IMR-90 (cell line): ENCODE results near the gene KCNAB2. TPM values are rescaled to one million over a fixed set of nuclear protein-coding genes. Genes with fewer than 3 reads are reported as not detected.
A peak's percentile ranks its signal among the peaks of the same experiment; 100 is the strongest.

Experiments
- ATAC-seq: fragments of 200-7000 bp; cut with Tn5 transposase; 2 replicates; pipeline ENCODE4 v1.9.1; 2020; ENCODE audit warnings: low read depth, mild to moderate bottlenecking, moderate library complexity
- BruUV-seq: library from RNA; stranded (reverse); fragments of 400-500 nt; replicated peaks from 2 replicates; lab custom pipeline; 2021; lab: Mats Ljungman, UMichigan
- CTCF ChIA-PET: fragments of 300-600 bp; formaldehyde crosslinking; extraction: SDS; loops from one replicate; lab custom pipeline; 2021; ENCODE audit warnings: antibody characterized with exemption; lab: Yijun Ruan, JAX
- POLR2A ChIA-PET: fragments of 300-600 bp; sonication (Branson Sonifier 250); formaldehyde crosslinking; loops from one replicate; lab custom pipeline; 2022; ENCODE audit warnings: antibody characterized with exemption; ENCODE audit not compliant: unreplicated experiment; lab: Charles Lee
- DNase-seq: peaks from one replicate; pipeline ENCODE4 v3.0.0; 2013
- H2AFZ ChIP-seq: replicated peaks from 2 replicates; pipeline ENCODE3; 2013; ENCODE audit warnings: low read length, mild to moderate bottlenecking; ENCODE audit not compliant: poor library complexity
- H2AK5ac ChIP-seq: 2 replicates; pipeline ENCODE4 v1.6.1; 2013; ENCODE audit warnings: low read depth, low read length, inconsistent platforms
- H2AK9ac ChIP-seq: replicated peaks from 2 replicates; pipeline ENCODE3; 2013; ENCODE audit warnings: mild to moderate bottlenecking, low read depth, low read length, moderate library complexity; ENCODE audit not compliant: poor library complexity
- H2BK120ac ChIP-seq: 2 replicates; pipeline ENCODE4 v1.6.1; 2013; ENCODE audit warnings: low read depth, low read length, inconsistent platforms
- H2BK15ac ChIP-seq: 3 replicates; pipeline ENCODE4 v1.6.1; 2013; ENCODE audit warnings: low read depth, low read length, inconsistent platforms
- H2BK20ac ChIP-seq: 2 replicates; pipeline ENCODE4 v1.6.1; 2013; ENCODE audit warnings: low read depth, mild to moderate bottlenecking, inconsistent platforms, low read length, moderate library complexity
- H2BK5ac ChIP-seq: 2 replicates; pipeline ENCODE4 v1.6.1; 2013; ENCODE audit warnings: mild to moderate bottlenecking, low read depth, low read length, inconsistent platforms; ENCODE audit not compliant: poor library complexity, severe bottlenecking
- H3K14ac ChIP-seq: replicated peaks from 2 replicates; pipeline ENCODE4 v1.6.1; 2013; ENCODE audit warnings: low read depth, low read length, inconsistent platforms
- H3K18ac ChIP-seq: 2 replicates; pipeline ENCODE4 v1.6.1; 2013; ENCODE audit warnings: low read depth, low read length, control low read depth
- H3K23ac ChIP-seq: 2 replicates; pipeline ENCODE4 v1.6.1; 2013; ENCODE audit warnings: low read depth, low read length, inconsistent platforms
- H3K27ac ChIP-seq: 2 replicates; pipeline ENCODE4 v1.5.1; 2013; ENCODE audit warnings: mild to moderate bottlenecking, control low read depth, low read length; ENCODE audit not compliant: insufficient read depth
- H3K27me3 ChIP-seq: 2 replicates; pipeline ENCODE4 v1.6.1; 2013; ENCODE audit warnings: low read length; ENCODE audit not compliant: control insufficient read depth, insufficient read depth
- H3K36me3 ChIP-seq: 2 replicates; pipeline ENCODE4 v1.6.1; 2013; ENCODE audit warnings: low read length, mixed read lengths; ENCODE audit not compliant: control insufficient read depth, insufficient read depth
- H3K4ac ChIP-seq: 2 replicates; pipeline ENCODE4 v1.6.1; 2013; ENCODE audit warnings: low read depth, low read length, inconsistent platforms
- H3K4me1 ChIP-seq: 2 replicates; pipeline ENCODE4 v1.6.1; 2013; ENCODE audit warnings: low read length, mixed read lengths; ENCODE audit not compliant: control insufficient read depth, insufficient read depth
- H3K4me2 ChIP-seq: 2 replicates; pipeline ENCODE4 v1.6.1; 2013; ENCODE audit warnings: low read depth, mild to moderate bottlenecking, control low read depth, low read length, moderate library complexity
- H3K4me3 ChIP-seq: 2 replicates; pipeline ENCODE4 v1.5.1; 2013; ENCODE audit warnings: low read depth, mild to moderate bottlenecking, control low read depth, low read length, moderate library complexity; ENCODE audit not compliant: insufficient read depth
- H3K56ac ChIP-seq: 2 replicates; pipeline ENCODE4 v1.6.1; 2013; ENCODE audit warnings: low read length, inconsistent platforms; ENCODE audit not compliant: insufficient read depth; ENCODE audit errors: extremely low read depth
- H3K79me1 ChIP-seq, 2 experiments: 2 replicates each; pipeline ENCODE4 v1.6.1; 2013; ENCODE audit warnings: low read length in 2 of 2, inconsistent platforms in 1 of 2, low read depth in 1 of 2
- H3K9ac ChIP-seq: 2 replicates; pipeline ENCODE4 v1.6.1; 2013; ENCODE audit warnings: low read depth, low read length, control low read depth
- H3K9me1 ChIP-seq: 2 replicates; pipeline ENCODE4 v1.6.1; 2013; ENCODE audit warnings: low read length, inconsistent platforms; ENCODE audit not compliant: insufficient read depth
- H3K9me3 ChIP-seq: 2 replicates; pipeline ENCODE4 v1.6.1; 2013; ENCODE audit warnings: low read length; ENCODE audit not compliant: control insufficient read depth, insufficient read depth
- H4K20me1 ChIP-seq: 2 replicates; pipeline ENCODE4 v1.6.1; 2013; ENCODE audit warnings: low read length, inconsistent platforms; ENCODE audit not compliant: insufficient read depth
- H4K5ac ChIP-seq: 2 replicates; pipeline ENCODE4 v1.6.1; 2013; ENCODE audit warnings: mild to moderate bottlenecking, low read depth, low read length, control low read depth
- H4K8ac ChIP-seq, 2 experiments: 2 replicates each; pipeline ENCODE4 v1.6.1; 2013; ENCODE audit warnings: low read depth in 2 of 2, low read length in 2 of 2, control low read depth in 1 of 2, inconsistent platforms in 1 of 2
- H4K91ac ChIP-seq: 2 replicates; pipeline ENCODE4 v1.6.1; 2013; ENCODE audit warnings: low read depth, low read length, inconsistent platforms; ENCODE audit not compliant: insufficient read depth
- BHLHE40 ChIP-seq: fragments of 150-350 bp; IDR thresholded peaks from 2 replicates; pipeline ENCODE4 v1.6.1; 2016; ENCODE audit warnings: mild to moderate bottlenecking, low read depth, low read length
- CEBPB ChIP-seq: IDR thresholded peaks from 2 replicates; pipeline ENCODE4 v1.6.1; 2012; ENCODE audit warnings: low read depth, low read length, improper control_type of control experiment
- CHD1 ChIP-seq: IDR thresholded peaks from 2 replicates; pipeline ENCODE4 v1.6.1; 2012; ENCODE audit warnings: low read depth, low read length, improper control_type of control experiment
- ELK1 ChIP-seq: fragments of 150-350 bp; IDR thresholded peaks from 2 replicates; pipeline ENCODE4 v1.6.1; 2016; ENCODE audit warnings: low read depth, mild to moderate bottlenecking, low read length, moderate library complexity, borderline replicate concordance
- FOS ChIP-seq: fragments of 150-350 bp; IDR thresholded peaks from 2 replicates; pipeline ENCODE4 v1.6.1; 2016; ENCODE audit warnings: low read depth, low read length
- MAFK ChIP-seq: IDR thresholded peaks from 2 replicates; pipeline ENCODE4 v1.6.1; 2012; ENCODE audit warnings: low read depth, low read length, improper control_type of control experiment
- MAZ ChIP-seq: IDR thresholded peaks from 2 replicates; pipeline ENCODE4 v1.6.1; 2012; ENCODE audit warnings: low read depth, mild to moderate bottlenecking, low read length, improper control_type of control experiment, moderate library complexity, borderline replicate concordance
- MXI1 ChIP-seq: IDR thresholded peaks from 2 replicates; pipeline ENCODE4 v1.6.1; 2012; ENCODE audit warnings: low read depth, mild to moderate bottlenecking, low read length, moderate library complexity, borderline replicate concordance
- NFE2L2 ChIP-seq: fragments of 150-350 bp; IDR thresholded peaks from 2 replicates; pipeline ENCODE4 v1.6.1; 2016; ENCODE audit warnings: low read depth, mild to moderate bottlenecking, low read length
- POLR2A ChIP-seq: IDR thresholded peaks from 2 replicates; pipeline ENCODE4 v1.6.1; 2012; ENCODE audit warnings: mild to moderate bottlenecking, low read depth, low read length
- RAD21 ChIP-seq: IDR thresholded peaks from 2 replicates; pipeline ENCODE4 v1.6.1; 2012; ENCODE audit warnings: low read length, improper control_type of control experiment
- RCOR1 ChIP-seq: IDR thresholded peaks from 2 replicates; pipeline ENCODE4 v1.6.1; 2012; ENCODE audit warnings: mild to moderate bottlenecking, low read length, improper control_type of control experiment; ENCODE audit not compliant: insufficient replicate concordance
- RFX5 ChIP-seq: IDR thresholded peaks from 2 replicates; pipeline ENCODE4 v1.8.0; 2012; ENCODE audit warnings: low read depth, mild to moderate bottlenecking, low read length, moderate library complexity
- SMC3 ChIP-seq: fragments of 150-350 bp; IDR thresholded peaks from 2 replicates; pipeline ENCODE4 v1.6.1; 2016; ENCODE audit warnings: low read depth, mild to moderate bottlenecking, antibody characterized with exemption, low read length, moderate library complexity
- USF2 ChIP-seq: fragments of 150-350 bp; IDR thresholded peaks from 2 replicates; pipeline ENCODE4 v1.6.1; 2017; ENCODE audit warnings: mild to moderate bottlenecking, antibody characterized with exemption, low read length, low read depth
- WGBS, 2 experiments: methylation state at CpG; one replicate each; pipeline versions ENCODE4 v1.1.5 to v1.1.7; 2013; ENCODE audit warnings: missing lambda C conversion rate in 2 of 2; ENCODE audit not compliant: insufficient read length in 1 of 2; ENCODE audit errors: extremely low coverage in 2 of 2; 5-methylcytosine and 5-hydroxymethylcytosine counted together
- dilution Hi-C: fragments of 300-500 bp; cut with HindIII; formaldehyde crosslinking; loops from one replicate; pipeline ENCODE4 v1.14.3; 2018; ENCODE audit warnings: low sequenced_read_pairs; ENCODE audit not compliant: unreplicated experiment
- in situ Hi-C: fragments of 300-500 bp; cut with MboI; formaldehyde crosslinking; loops from 3 replicates; pipeline ENCODE4 v1.14.3; 2019; ENCODE audit warnings: low sequenced_read_pairs, inconsistent platforms, mixed read lengths
- intact Hi-C: fragments of 100-400 bp; cut with micrococcal nuclease; formaldehyde crosslinking; loops from 2 replicates; pipeline ENCODE4 v1.10.0; 2022
- polyA plus RNA-seq, 3 experiments: library from polyadenylated mRNA; depleted of rRNA; stranded (reverse); fragments of >200 nt; gene quantifications; 2 replicates each; pipeline ENCODE4 v1.2.3, GENCODE V29; 2012; ENCODE audit warnings: low replicate concordance in 1 of 3
- total RNA-seq: library from RNA; depleted of rRNA; stranded (reverse); fragments of >200 nt; gene quantifications from 2 replicates; pipeline ENCODE4 v1.2.3, GENCODE V29; 2012
- TF ChIP-seq, protein P1 (sequence below): conservative IDR thresholded peaks from 2 replicates; pipeline ENCODE4 v1.5.1; 2012; ENCODE audit warnings: mild to moderate bottlenecking, low read depth, low read length, improper control_type of control experiment

The KCNAB2 gene
- total and polyA plus RNA-seq, 2 of the 4 experiments (the other 2 are of a cell fraction) = 1.3 to 4.2 TPM

DNA sequence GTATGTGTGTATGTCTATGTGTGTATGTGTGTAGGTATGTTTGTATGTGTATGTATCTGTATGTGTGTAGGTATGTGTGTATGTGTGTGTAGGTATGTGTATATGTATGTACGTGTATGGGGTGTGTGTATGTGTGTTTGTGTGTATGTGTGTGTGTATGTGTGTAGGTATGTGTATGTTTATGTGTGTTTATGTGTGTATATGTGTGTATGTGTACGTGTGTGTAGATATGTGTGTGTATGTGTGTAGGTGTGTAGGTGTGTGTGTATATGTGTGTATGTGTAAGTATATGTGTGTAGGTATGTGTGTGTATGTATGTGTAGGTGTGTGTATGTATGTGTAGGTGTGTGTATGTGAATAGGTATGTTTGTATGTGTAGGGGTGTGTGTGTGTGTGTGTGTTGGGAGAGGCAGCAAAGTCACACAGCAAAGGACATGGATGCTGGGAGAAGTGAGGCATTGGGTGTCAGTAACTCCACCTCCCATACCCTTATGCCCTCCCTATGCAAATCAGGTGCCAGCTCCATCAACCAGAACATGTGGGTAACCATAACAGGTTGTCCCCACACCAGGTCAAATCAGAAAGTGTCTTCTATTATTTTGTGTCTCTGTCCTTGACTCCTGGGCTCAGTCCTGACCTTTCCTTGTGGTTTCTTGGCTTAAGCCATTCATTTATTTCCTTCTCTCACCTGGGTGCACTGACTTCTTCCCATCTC, 15.0 kb upstream of the KCNAB2 start:
- no peak overlapping the region for H4K8ac ChIP-seq
- peaks cover 4% of the 10 kb centered on the region for H3K9me1 ChIP-seq
- no peak overlapping the region for H3K4me2 ChIP-seq
- TF ChIP-seq SMC3 (no peak), RAD21 (no peak), RCOR1 (no peak), CEBPB (no peak), USF2 (no peak), BHLHE40 (no peak), MAZ (no peak), RFX5 (no peak), CHD1 (no peak), FOS (no peak), MAFK (no peak), ELK1 (no peak), NFE2L2 (no peak), MXI1 (no peak), POLR2A (no peak)
- TF ChIP-seq, protein P1, sequence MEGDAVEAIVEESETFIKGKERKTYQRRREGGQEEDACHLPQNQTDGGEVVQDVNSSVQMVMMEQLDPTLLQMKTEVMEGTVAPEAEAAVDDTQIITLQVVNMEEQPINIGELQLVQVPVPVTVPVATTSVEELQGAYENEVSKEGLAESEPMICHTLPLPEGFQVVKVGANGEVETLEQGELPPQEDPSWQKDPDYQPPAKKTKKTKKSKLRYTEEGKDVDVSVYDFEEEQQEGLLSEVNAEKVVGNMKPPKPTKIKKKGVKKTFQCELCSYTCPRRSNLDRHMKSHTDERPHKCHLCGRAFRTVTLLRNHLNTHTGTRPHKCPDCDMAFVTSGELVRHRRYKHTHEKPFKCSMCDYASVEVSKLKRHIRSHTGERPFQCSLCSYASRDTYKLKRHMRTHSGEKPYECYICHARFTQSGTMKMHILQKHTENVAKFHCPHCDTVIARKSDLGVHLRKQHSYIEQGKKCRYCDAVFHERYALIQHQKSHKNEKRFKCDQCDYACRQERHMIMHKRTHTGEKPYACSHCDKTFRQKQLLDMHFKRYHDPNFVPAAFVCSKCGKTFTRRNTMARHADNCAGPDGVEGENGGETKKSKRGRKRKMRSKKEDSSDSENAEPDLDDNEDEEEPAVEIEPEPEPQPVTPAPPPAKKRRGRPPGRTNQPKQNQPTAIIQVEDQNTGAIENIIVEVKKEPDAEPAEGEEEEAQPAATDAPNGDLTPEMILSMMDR = no peak
- intact Hi-C loops (no loop called here), in situ Hi-C loops (no loop called here), dilution Hi-C loops (no loop called here)
- peak overlapping the region; percentile 86 for H2BK5ac ChIP-seq
- no peak overlapping the region for H2AK5ac ChIP-seq
- H2BK20ac ChIP-seq = no peak overlapping the region
- ChIA-PET CTCF (no interaction called here), POLR2A (no interaction called here)
- no peaks in the 10 kb centered on the region for H3K9me3 ChIP-seq
- no peak overlapping the region for H3K23ac ChIP-seq
- DNase-seq = no peak
- H2AFZ ChIP-seq = no peak overlapping the region
- H3K36me3 ChIP-seq = no peaks in the 10 kb centered on the region
- H4K91ac ChIP-seq = no peak overlapping the region
- H3K4ac ChIP-seq = no peak overlapping the region
- BruUV-seq = no TSS peak
- H3K79me1 ChIP-seq = no peaks in the 10 kb centered on the region
- H2BK120ac ChIP-seq = no peak overlapping the region
- peaks cover 3% of the 10 kb centered on the region; the same call in 1 of the 2 replicates for H3K4me1 ChIP-seq
- no peak overlapping the region for H2AK9ac ChIP-seq
- no peak overlapping the region for H3K56ac ChIP-seq
- H3K18ac ChIP-seq = no peak overlapping the region
- no peaks in the 10 kb centered on the region; the same call in 1 of the 2 replicates for H4K20me1 ChIP-seq
- no peak overlapping the region for H2BK15ac ChIP-seq
- no peak overlapping the region for H3K14ac ChIP-seq
- no peak for ATAC-seq
- H4K5ac ChIP-seq = no peak overlapping the region
- no peak overlapping the region for H3K9ac ChIP-seq
- 67 to 100% methylated on average over 1 of the region's 2 CpGs for WGBS, 2 experiments
- H3K27ac ChIP-seq = no peak overlapping the region
- H3K4me3 ChIP-seq = no peak overlapping the region
- no peaks in the 10 kb centered on the region; the same call in 1 of the 2 replicates for H3K27me3 ChIP-seq
